HG03439 (cell line): ENCODE results near the gene UBL3.

Experiments
- ATAC-seq: cut with Tn5 transposase; IDR thresholded peaks from one replicate; pipeline ENCODE4 v1.9.1; 2021; ENCODE audit warnings: mild to moderate bottlenecking, moderate library complexity; ENCODE audit not compliant: unreplicated experiment

Gene UBL3

GRCh38 chr13:29810898-29811297 is 39.5 kb downstream of the UBL3 start:
- ATAC-seq = no peak

- ATAC-seq = no peak
Measured at GRCh38 chr13:29810145-29810742, 40.2 kb downstream of the UBL3 start.

- ATAC-seq = no peak
Measured at GRCh38 chr13:29808264-29808663, 42.2 kb downstream of the UBL3 start.

- no peak for ATAC-seq
Measured at GRCh38 chr13:29805994-29806979, 44.1 kb downstream of the UBL3 start.

- no peak for ATAC-seq
Measured at GRCh38 chr13:29803221-29803620, 47.2 kb downstream of the UBL3 start.

GRCh38 chr13:29802621-29803020 is 47.8 kb downstream of the UBL3 start:
- ATAC-seq = no peak

- no peak for ATAC-seq
Measured at GRCh38 chr13:29801737-29802305, 48.6 kb downstream of the UBL3 start.

- ATAC-seq = no peak
Measured at GRCh38 chr13:29801102-29801501, 49.3 kb downstream of the UBL3 start.

- ATAC-seq = no peak
Measured at GRCh38 chr13:29800687-29801086, 49.7 kb downstream of the UBL3 start.

GRCh38 chr13:29799041-29799440 is 51.4 kb downstream of the UBL3 start:
- no peak for ATAC-seq

GRCh38 chr13:29791997-29792780 is 58.2 kb downstream of the UBL3 start:
- no peak for ATAC-seq

- ATAC-seq = no peak
Measured at GRCh38 chr13:29791508-29791907, 58.9 kb downstream of the UBL3 start.

- ATAC-seq = no peak
Measured at GRCh38 chr13:29786698-29787097, 63.7 kb downstream of the UBL3 start.

GRCh38 chr13:29785978-29786377 is 64.4 kb downstream of the UBL3 start:
- ATAC-seq = no peak

GRCh38 chr13:29782798-29783197 is 67.6 kb downstream of the UBL3 start:
- no peak for ATAC-seq

- no peak for ATAC-seq
Measured at GRCh38 chr13:29774830-29775229, 75.6 kb downstream of the UBL3 start.

- ATAC-seq = no peak
Measured at GRCh38 chr13:29771247-29771646, 79.2 kb downstream of the UBL3 start.

GRCh38 chr13:29767006-29767405 is 83.4 kb downstream of the UBL3 start:
- no peak for ATAC-seq

- ATAC-seq = no peak
Measured at GRCh38 chr13:29763436-29764180, 86.8 kb downstream of the UBL3 start.

- no peak for ATAC-seq
Measured at GRCh38 chr13:29761815-29762214, 88.6 kb downstream of the UBL3 start.
